ENCODE data around the gene SRPK3. TPM values are rescaled to one million over a fixed set of nuclear protein-coding genes. Genes with fewer than 3 reads are reported as not detected.
"Not testable (repeated sequence)": the region's sequence is repeated elsewhere in the genome, so short reads cannot be mapped to it uniquely, and the experiment has no call there.

The SRPK3 gene
- total RNA-seq, 1 donor from 2014 or later = 0.25 TPM

DNA sequence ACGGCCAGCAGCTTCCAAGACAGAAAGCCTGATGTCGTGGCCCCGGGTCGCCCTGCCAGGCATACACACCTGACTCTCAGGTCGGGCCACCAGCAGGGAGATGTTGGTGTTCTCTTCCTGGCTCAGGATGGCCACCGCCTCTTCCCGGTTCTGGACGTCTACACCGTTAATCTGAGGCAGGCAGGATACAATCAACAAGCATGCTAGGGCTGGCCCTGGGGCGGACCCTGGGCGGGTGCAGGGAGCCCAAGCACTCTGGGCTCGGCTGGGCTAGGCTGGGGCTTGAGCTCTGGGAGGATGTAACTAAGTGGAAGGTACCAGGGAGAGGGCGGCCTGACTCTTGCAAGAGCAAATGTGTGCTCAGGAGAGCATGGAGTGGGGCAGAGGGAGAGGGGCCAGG is 24.6 kb downstream of the SRPK3 start:
- DNase-seq (ENCODE audit: low read depth) = no peak

GRCh38 chrX:153806999-153807575 is 26.2 kb downstream of the SRPK3 start:
- DNase-seq (ENCODE audit: low read depth) = no peak

DNA sequence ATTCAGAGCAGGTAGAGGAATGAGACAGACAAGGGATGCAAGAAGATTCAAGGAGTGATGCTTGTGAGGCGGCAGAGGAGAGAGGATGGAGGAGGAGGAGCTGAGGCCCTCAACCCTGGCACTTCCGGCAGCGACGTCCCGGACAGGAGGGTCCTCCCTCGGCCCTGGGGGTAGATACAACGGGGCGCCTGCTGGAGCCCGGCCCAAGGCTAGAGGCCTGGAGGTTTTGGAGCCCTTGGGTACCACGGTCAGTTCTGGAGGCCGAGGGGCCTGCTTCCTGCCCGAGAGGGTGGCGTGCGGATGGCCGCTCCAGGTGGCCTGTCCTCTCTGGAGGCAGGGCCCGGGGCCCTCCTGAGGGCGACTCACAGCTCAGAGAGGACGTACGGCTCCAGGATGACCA is 27.1 kb downstream of the SRPK3 start:
- no peak for DNase-seq (ENCODE audit: low read depth)

DNA sequence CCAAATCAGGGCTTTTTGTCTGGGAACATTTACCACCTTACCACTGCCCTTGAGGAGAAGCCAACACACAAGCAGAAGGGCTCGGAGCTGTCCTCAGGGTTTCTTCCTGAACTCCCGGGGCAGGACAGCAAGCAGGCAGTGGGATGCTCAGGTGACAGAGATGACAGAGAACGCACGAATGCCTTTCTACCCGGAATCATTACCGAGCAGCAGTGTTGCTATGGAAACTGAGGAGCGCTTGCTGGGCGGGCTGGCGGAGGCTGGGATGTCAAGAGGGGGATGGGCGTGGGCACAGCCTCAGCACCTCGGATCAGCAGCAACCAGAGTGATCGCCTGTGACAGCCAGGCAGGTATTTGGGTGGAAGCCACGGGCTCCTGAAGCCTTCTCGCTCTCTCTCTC is 31.4 kb downstream of the SRPK3 start:
- DNase-seq (ENCODE audit: low read depth) = no peak

- DNase-seq (ENCODE audit: low read depth) = no peak
These were observed 32.3 kb downstream of the SRPK3 start for GRCh38 chrX:153813161-153813560.

- DNase-seq (ENCODE audit: low read depth) = no peak
These were observed 33.9 kb downstream of the SRPK3 start for GRCh38 chrX:153814591-153815315.

- DNase-seq (ENCODE audit: low read depth) = no peak
These were observed 36.2 kb downstream of the SRPK3 start for GRCh38 chrX:153816831-153817690.

DNA sequence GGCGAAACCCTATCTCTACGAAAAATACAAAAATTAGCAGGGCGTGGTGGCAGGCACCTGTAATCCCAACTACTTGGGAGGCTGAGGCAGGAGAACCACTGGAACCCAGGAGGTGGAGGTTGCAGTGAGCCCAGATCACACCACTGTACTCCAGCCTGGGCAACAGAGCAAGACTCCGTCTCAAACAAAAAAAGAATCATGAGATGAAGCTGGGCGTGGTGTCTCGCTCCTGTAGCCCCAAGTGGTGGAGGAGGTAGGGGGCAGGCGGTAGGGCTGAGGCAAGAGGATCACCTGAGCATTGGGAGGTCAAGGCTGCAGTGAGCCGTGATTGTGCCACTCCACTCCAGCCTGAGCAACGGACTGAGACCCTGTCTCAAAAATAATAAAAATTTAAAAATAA is 37.2 kb downstream of the SRPK3 start:
- DNase-seq (ENCODE audit: low read depth) = not testable (repeated sequence)

- no peak for DNase-seq (ENCODE audit: low read depth)
These were observed 37.9 kb downstream of the SRPK3 start for GRCh38 chrX:153818571-153819383.

DNA sequence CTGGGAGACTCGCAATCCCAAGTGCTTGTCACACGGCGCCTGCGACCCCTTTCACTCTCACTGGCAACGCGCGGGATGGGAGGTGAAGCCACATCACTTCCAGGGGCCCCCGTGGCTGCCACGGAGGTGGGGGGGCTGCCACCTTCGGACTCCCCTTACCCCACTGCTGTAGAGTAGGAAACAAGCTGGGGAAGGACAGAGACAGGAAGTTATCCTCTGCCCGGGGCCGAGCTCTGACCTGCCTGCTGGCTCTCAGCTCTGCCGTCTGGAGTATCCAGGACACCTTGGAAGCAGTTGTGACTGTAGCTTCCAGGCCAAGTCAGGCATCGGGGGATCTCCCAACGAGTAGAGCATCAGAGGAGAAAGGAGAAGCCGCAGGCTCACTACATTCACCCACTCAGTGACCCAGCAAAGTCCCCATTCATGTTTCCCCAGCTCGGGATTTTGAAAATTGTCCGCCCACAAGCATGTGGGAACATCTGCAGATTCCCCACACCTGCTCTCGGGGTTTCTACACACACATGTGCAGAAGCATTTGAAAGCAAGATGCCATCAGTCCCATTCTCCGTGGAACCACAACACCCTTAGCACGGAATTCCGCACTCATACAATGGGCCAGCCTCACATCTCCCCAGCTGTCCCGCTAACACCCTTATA is 38.7 kb downstream of the SRPK3 start:
- DNase-seq (ENCODE audit: low read depth) = no peak

- no peak for DNase-seq (ENCODE audit: low read depth)
These were observed 39.8 kb downstream of the SRPK3 start for GRCh38 chrX:153820601-153821000.

- no peak for DNase-seq (ENCODE audit: low read depth)
These were observed 40.2 kb downstream of the SRPK3 start for GRCh38 chrX:153821066-153821465.

- no peak for DNase-seq (ENCODE audit: low read depth)
These were observed 43.5 kb downstream of the SRPK3 start for GRCh38 chrX:153824348-153824747.

DNA sequence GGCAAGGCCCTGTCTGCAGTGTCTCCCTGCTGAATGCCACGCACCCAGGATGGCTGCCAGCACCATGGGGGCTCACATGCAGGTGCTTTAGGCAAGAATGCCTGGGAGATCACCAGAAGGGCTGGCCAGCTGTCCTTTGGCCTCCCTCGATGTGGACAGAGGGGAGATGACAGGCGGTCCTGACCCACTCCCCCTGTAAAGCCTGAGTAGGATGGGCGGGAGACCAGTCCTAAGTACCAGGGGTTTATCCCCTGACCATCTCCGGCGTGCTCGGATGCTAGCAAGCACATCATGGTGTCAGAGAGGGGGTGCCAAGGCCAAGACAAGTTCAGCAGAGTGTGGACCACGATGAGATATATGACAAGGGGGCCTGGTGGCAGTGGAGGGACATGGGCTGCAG is 44.2 kb downstream of the SRPK3 start:
- no peak for DNase-seq (ENCODE audit: low read depth)

GRCh38 chrX:153827016-153827415 is 46.2 kb downstream of the SRPK3 start:
- DNase-seq (ENCODE audit: low read depth) = no peak

DNA sequence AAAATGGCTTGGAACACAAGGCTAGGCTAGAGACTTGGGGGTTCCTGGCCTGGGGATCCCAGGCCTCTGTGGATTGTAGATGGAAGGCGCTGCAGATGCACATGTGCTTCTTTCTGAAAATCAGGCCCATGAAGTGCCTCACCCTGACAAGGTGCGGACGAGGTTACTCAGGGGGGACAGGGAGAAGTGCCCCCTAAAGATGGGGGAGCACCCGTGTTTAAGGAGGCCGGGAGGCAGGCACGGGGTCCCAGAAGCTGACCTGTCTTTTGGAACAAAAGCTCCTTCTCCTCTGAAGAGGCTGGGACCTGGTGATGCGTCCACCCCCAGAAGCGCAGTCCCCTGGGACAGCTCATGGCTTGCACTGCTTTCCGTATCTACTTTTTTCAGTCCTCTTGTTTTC is 47.1 kb downstream of the SRPK3 start:
- DNase-seq (ENCODE audit: low read depth) = no peak

- no peak for DNase-seq (ENCODE audit: low read depth)
These were observed 47.5 kb downstream of the SRPK3 start for GRCh38 chrX:153828308-153828707.

DNA sequence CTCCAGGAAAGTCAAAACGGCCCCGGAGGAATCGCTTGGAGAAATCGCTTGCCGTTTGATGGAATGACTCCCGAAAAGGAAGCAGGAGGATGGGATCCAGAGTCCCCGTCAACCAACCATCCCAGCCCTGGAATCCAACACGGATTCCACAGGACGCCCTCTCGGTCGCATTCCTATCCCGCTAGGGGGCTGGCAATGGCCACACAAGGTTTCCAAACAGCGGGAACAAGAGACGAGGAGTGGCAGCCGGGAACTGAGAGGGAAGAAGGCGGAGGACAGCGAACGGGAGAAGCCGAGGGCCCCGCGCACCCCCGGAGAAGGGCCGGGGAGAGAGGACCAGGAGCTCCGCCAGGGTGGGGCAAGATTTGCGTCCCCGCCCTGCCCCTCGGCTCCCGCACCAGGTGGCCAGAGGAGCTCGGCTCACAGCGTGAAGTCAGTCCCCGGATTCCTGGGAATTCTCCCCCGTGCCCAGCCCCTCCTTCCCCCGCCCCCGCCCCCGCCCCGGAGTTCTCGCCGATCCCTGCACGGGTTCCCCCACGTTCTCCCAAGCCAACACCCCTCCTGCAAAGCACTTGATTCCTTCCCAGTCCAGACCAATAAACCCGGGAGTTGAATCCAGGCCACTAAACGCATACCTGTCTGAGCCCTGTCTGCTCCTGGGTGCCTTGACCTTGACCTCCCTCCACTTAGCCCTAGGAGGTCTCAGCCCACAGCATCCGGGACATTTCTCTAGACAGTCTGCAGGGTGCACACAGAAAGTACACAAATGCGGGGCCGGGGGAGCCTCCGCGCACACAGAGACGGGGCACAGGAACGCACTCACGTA is 48.1 kb downstream of the SRPK3 start:
- DNase-seq (ENCODE audit: low read depth) = no peak

DNA sequence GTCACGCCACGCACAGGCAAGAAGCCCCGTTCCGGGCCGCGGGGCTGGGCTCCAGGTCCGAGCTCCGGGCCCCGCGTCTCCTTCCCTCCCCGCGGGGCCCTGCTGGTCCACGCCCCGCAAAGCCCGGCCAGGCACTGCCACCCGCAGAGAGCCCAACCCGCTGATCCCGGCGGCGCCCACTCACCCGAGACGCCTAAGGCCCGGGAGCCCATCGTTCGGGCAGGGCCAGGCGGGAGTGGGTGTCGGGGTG is 48.6 kb downstream of the SRPK3 start:
- DNase-seq (ENCODE audit: low read depth) = no peak

DNA sequence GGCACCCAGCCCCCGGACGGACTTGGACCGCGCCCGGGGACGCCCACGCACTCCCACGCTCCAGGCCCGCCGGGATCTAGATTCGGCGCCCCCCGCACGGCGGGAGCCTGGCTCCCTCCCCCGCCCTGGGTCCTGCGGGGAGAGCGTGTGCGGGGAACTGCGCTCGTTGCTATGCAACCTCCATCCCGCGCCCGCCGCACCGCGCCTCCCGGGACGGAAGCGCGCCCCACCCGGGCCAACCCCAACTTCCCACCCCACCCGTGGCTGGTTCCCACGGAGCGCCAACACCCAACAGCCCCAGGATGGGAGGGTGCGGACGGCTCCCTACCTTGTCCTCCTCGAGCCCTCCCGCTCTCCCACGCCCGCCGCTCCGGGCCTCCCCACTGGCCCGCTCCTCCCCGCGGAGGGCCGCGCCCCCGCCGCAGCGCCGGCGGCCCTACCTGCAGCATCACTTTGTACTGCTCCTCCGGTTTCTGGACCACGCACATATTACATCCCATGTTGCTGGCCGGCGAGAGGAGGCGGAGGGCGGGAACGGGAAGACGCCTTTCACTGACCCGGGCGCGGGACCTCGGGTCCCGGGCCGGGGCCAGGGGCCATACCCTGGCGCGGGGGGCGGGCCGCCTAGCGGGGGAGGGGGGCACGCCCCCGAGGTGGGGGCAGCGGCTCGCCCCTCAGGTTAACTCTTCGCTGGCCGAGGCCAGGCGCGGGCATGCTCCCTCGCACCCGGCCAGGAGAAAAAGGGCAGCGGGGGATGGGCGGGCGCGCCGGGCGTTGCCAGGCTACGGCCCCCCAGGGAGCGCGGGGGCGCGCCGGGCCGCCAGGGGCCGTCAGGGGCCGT is 49.2 kb downstream of the SRPK3 start, which contains the start of gene PDZD4:
Gene PDZD4, minus strand, starts transcription at position 746 of the 841 bp plus-strand sequence. Its CDS starts 246 bp downstream, at position 500.
- no peak for DNase-seq (ENCODE audit: low read depth)
